Medulla oblongata (tissue), 1 donor: ENCODE results near the gene LAMP5.

Source experiments
- DNase-seq: peaks from one replicate; pipeline ENCODE4 v3.0.0-alpha.2; 2015; ENCODE audit errors: extremely low spot score

The LAMP5 gene

GRCh38 chr20:9514461-9515213, at the start of gene LAMP5:
Gene LAMP5, plus strand, starts transcription at chr20:9514590. Its CDS starts 263 bp downstream, at chr20:9514853.
- peak; percentile 20 for DNase-seq

- peak; percentile 29 for DNase-seq
These were observed 46.4 kb upstream of the LAMP5 start for GRCh38 chr20:9467995-9468394.

- no peak for DNase-seq
These were observed 39.5 kb upstream of the LAMP5 start for GRCh38 chr20:9474835-9475415.

- no peak for DNase-seq
These were observed 38.9 kb upstream of the LAMP5 start for GRCh38 chr20:9475456-9475855.

GRCh38 chr20:9476174-9476573, 38.2 kb upstream of the LAMP5 start:
- no peak for DNase-seq

GRCh38 chr20:9476637-9477036, 37.8 kb upstream of the LAMP5 start:
- DNase-seq, result no peak

- DNase-seq, result no peak
These were observed 35.6 kb upstream of the LAMP5 start for GRCh38 chr20:9478771-9479170.

GRCh38 chr20:9480066-9480465, 34.3 kb upstream of the LAMP5 start:
- DNase-seq, result no peak

- DNase-seq, result peak; percentile 57
These were observed 32.2 kb upstream of the LAMP5 start for GRCh38 chr20:9482180-9482579.

- no peak for DNase-seq
These were observed 31.3 kb upstream of the LAMP5 start for GRCh38 chr20:9483131-9483530.

- no peak for DNase-seq
These were observed 28.6 kb upstream of the LAMP5 start for GRCh38 chr20:9485614-9486340.

GRCh38 chr20:9487231-9487630, 27.2 kb upstream of the LAMP5 start:
- DNase-seq, result no peak

- peak; percentile 89 for DNase-seq
These were observed 26.3 kb upstream of the LAMP5 start for GRCh38 chr20:9488063-9488462.

- DNase-seq, result no peak
These were observed 24.2 kb upstream of the LAMP5 start for GRCh38 chr20:9490161-9490560.

- DNase-seq, result no peak
These were observed 23.8 kb upstream of the LAMP5 start for GRCh38 chr20:9490631-9491030.

- DNase-seq, result no peak
These were observed 23.1 kb upstream of the LAMP5 start for GRCh38 chr20:9491324-9491723.

GRCh38 chr20:9492067-9492466, 22.3 kb upstream of the LAMP5 start:
- no peak for DNase-seq

- DNase-seq, result no peak
These were observed 20.6 kb upstream of the LAMP5 start for GRCh38 chr20:9493803-9494202.

GRCh38 chr20:9495701-9496100, 18.7 kb upstream of the LAMP5 start:
- DNase-seq, result no peak

- no peak for DNase-seq
These were observed 18.2 kb upstream of the LAMP5 start for GRCh38 chr20:9496155-9496554.

GRCh38 chr20:9498322-9498721, 16.1 kb upstream of the LAMP5 start:
- DNase-seq, result no peak

GRCh38 chr20:9499126-9499899, 15.1 kb upstream of the LAMP5 start:
- no peak for DNase-seq
